ENCODE data around the gene IGSF3. TPM values are rescaled to one million over a fixed set of nuclear protein-coding genes. Genes with fewer than 3 reads are reported as not detected.
"Not testable (repeated sequence)": the region's sequence is repeated elsewhere in the genome, so short reads cannot be mapped to it uniquely, and the experiment has no call there.

The IGSF3 gene
- total RNA-seq, 1 donor from 2014 or later = 34.8 TPM

DNA sequence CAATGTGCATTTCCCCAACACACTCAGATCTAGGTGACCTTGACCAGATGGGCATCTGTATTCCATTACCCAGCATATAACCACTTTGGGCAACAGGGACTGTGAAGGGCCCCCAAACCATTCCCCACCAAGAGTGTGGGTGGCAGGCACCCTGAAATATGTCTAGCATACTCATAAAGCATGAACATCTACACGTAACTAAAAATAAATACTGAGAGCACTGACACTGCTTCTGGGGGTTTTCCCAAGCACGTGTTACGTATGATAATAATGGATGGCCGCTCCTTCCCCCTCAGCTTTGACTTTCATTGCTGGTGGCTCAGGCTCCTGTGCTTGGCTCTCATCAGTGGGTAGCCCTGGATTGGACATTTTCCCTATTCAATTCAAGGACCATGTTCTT lies 39.1 kb downstream of the IGSF3 start:
- TF ChIP-seq, protein P1, sequence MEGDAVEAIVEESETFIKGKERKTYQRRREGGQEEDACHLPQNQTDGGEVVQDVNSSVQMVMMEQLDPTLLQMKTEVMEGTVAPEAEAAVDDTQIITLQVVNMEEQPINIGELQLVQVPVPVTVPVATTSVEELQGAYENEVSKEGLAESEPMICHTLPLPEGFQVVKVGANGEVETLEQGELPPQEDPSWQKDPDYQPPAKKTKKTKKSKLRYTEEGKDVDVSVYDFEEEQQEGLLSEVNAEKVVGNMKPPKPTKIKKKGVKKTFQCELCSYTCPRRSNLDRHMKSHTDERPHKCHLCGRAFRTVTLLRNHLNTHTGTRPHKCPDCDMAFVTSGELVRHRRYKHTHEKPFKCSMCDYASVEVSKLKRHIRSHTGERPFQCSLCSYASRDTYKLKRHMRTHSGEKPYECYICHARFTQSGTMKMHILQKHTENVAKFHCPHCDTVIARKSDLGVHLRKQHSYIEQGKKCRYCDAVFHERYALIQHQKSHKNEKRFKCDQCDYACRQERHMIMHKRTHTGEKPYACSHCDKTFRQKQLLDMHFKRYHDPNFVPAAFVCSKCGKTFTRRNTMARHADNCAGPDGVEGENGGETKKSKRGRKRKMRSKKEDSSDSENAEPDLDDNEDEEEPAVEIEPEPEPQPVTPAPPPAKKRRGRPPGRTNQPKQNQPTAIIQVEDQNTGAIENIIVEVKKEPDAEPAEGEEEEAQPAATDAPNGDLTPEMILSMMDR (IDR thresholded peaks at IDR 0.05; ENCODE audit: insufficient read depth, low read length, poor library complexity, severe bottlenecking) = no peak
- H3K4me3 ChIP-seq (ENCODE audit: low read depth, low read length) = no peak overlapping the region
- no peak for DNase-seq (ENCODE audit: low read depth)
- H3K36me3 ChIP-seq (ENCODE audit: control insufficient read depth, insufficient read depth, low read length) = no peaks in the 10 kb centered on the region
- no peaks in the 10 kb centered on the region for H3K27me3 ChIP-seq (ENCODE audit: control insufficient read depth, insufficient read depth, low read length)

DNA sequence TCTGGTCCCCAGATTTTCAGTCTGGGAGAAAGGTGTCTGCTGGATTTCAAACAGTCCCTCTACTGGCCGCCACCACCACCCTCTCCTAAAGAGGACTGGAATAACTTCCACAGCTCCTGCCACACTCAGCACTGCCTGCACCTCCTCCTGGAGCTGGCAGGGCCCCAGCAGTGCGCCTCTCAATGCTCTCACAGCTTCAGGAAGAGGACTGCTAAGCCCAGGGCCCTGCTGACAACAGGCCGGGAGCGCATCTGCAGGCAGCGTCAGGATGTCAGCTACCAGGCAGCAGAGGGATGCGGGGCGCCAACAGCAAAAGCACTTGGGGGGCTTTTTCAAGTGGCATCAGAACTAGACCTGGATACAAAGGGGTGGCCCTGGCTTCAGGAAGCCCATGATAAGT lies 40.2 kb downstream of the IGSF3 start:
- DNase-seq (ENCODE audit: low read depth) = not testable (repeated sequence)

DNA sequence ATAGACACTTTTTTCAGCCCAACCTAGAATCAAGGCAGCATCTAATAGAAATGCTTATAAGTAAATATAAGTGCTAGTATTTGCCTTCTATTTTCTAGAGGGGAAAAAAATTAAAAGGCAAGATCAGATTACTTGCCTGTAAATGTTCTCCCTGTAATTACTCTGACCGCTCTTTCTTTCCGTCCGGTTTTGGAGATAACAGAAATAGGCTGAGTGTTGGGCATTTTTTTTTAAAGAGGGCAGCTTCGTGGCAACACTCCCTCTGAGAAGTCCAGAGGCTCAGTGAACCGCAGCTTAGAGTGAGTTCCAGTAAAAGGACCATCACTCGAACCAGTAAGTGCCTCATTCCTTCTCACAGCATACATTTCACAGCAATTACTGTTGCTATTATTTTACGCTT lies 40.6 kb downstream of the IGSF3 start:
- not testable (repeated sequence) for DNase-seq (ENCODE audit: low read depth); H3K4me3 ChIP-seq (ENCODE audit: low read depth, low read length); H3K36me3 ChIP-seq (ENCODE audit: control insufficient read depth, insufficient read depth, low read length); H3K27me3 ChIP-seq (ENCODE audit: control insufficient read depth, insufficient read depth, low read length)

More for the DNA sequence above, 40.2 kb downstream of the IGSF3 start:
- H3K4me3 ChIP-seq (ENCODE audit: low read depth, low read length); H3K27me3 ChIP-seq (ENCODE audit: control insufficient read depth, insufficient read depth, low read length); H3K36me3 ChIP-seq (ENCODE audit: control insufficient read depth, insufficient read depth, low read length): not testable (repeated sequence)

DNA sequence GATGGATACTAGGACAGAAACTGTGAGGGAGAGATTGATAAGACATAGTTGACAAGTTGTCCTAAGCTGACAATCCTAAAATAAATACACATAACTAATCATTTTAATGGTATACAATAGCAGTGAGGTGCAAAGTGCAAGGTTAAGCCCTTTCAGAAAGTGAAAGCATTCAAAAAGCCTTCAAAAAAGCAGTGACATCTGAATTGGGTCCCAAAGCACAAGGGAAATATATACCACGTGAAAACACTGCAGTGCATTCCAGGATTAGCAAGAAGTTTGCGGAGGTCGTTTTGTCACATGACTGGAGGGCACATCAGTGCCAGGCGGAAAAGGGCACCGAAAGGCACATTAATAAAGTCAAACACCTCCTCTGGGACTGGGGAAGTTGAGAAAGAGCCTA lies 42.4 kb downstream of the IGSF3 start:
- not testable (repeated sequence) for H3K4me3 ChIP-seq (ENCODE audit: low read depth, low read length); DNase-seq (ENCODE audit: low read depth); H3K36me3 ChIP-seq (ENCODE audit: control insufficient read depth, insufficient read depth, low read length); H3K27me3 ChIP-seq (ENCODE audit: control insufficient read depth, insufficient read depth, low read length)

GRCh38 chr1:116624040-116624439 lies 43.5 kb downstream of the IGSF3 start:
- no peaks in the 10 kb centered on the region for H3K27me3 ChIP-seq (ENCODE audit: control insufficient read depth, insufficient read depth, low read length)
- no peaks in the 10 kb centered on the region for H3K36me3 ChIP-seq (ENCODE audit: control insufficient read depth, insufficient read depth, low read length)
- H3K4me3 ChIP-seq (ENCODE audit: low read depth, low read length) = no peak overlapping the region
- TF ChIP-seq, protein P1 (IDR thresholded peaks at IDR 0.05; ENCODE audit: insufficient read depth, low read length, poor library complexity, severe bottlenecking) = no peak
- no peak for DNase-seq (ENCODE audit: low read depth)

DNA sequence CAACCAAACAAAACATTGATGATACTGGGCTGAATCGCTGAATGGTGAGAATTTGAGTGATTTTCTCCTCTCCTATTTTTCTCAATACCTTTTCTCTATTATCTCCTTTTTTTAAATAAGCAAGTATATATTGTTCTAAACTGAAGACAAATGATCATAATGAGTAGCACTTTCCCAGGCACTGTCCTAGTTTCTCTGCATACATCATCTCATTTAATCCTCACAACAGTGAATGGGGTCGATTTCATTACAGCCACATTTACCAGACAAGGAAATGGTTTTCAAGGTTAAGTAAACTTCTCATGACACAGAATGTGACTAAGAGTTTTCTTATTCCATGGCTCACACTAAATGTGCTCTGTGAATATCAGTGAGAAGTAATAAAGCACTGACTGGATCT lies 45.0 kb downstream of the IGSF3 start:
- H3K36me3 ChIP-seq (ENCODE audit: control insufficient read depth, insufficient read depth, low read length); DNase-seq (ENCODE audit: low read depth); H3K4me3 ChIP-seq (ENCODE audit: low read depth, low read length); H3K27me3 ChIP-seq (ENCODE audit: control insufficient read depth, insufficient read depth, low read length): not testable (repeated sequence)

DNA sequence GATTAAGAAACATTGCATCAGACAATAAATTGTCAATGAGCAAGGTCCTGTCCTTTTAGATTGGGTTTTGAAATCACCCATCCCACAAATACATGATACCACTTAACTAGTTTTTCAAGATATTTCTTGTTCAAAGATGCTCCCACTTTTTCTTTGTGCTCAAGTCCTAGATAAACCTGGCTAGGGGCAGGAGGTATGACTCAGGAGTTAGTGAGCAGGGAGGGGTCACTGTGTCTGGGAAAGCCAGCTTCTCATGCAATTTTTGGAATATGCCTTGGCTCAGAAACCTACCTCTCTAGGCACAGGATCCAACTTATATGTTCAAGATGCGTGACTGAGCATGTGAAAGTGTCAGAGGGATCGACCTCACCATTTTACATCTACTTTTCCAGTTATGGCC lies 45.8 kb downstream of the IGSF3 start:
- H3K27me3 ChIP-seq (ENCODE audit: control insufficient read depth, insufficient read depth, low read length); DNase-seq (ENCODE audit: low read depth); H3K4me3 ChIP-seq (ENCODE audit: low read depth, low read length); H3K36me3 ChIP-seq (ENCODE audit: control insufficient read depth, insufficient read depth, low read length): not testable (repeated sequence)

DNA sequence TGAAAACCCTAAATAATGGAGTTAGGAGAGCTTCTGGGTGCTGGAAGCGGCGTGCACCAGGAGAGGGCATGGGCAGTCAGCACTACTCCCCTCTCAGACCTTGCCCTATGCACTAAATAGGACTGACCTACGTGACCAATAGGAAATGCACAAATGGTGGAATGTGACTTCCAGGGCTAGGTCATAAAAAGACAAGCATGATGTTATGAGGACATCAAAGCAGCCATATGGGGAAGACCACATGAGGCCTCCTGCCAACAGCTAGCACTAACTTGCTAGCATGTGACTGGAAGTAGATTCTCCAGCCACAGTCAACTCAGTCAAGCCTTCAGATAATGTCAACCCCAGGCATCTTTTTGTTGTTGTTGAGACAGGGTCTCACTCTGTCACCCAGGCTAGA lies 47.1 kb downstream of the IGSF3 start:
- not testable (repeated sequence) for H3K4me3 ChIP-seq (ENCODE audit: low read depth, low read length); H3K36me3 ChIP-seq (ENCODE audit: control insufficient read depth, insufficient read depth, low read length); DNase-seq (ENCODE audit: low read depth); H3K27me3 ChIP-seq (ENCODE audit: control insufficient read depth, insufficient read depth, low read length)

GRCh38 chr1:116619106-116619505 lies 48.4 kb downstream of the IGSF3 start:
- DNase-seq (ENCODE audit: low read depth) = not testable (repeated sequence)

DNA sequence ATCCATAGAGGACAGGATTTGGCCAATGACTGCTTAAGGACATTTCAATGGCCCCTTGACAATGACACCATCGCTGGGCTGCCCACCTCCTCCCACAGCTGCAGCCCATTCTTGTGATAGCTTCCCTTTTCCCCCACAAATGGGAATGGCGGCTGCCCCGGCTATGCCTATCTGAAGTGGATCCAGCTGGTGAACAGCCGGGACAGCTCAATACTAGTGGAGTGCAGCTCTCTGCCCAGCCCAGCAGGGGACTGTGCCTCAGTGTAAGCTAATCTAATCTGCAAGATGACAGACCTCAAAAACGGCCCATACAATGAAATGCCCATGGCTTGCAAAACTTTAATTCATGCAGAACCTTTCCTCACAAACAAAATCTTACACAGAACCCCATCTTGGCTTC lies 49.7 kb downstream of the IGSF3 start:
- H3K27me3 ChIP-seq (ENCODE audit: control insufficient read depth, insufficient read depth, low read length); DNase-seq (ENCODE audit: low read depth); H3K4me3 ChIP-seq (ENCODE audit: low read depth, low read length); H3K36me3 ChIP-seq (ENCODE audit: control insufficient read depth, insufficient read depth, low read length): not testable (repeated sequence)

More at GRCh38 chr1:116619106-116619505, 48.4 kb downstream of the IGSF3 start:
- H3K4me3 ChIP-seq (ENCODE audit: low read depth, low read length); H3K27me3 ChIP-seq (ENCODE audit: control insufficient read depth, insufficient read depth, low read length); H3K36me3 ChIP-seq (ENCODE audit: control insufficient read depth, insufficient read depth, low read length): not testable (repeated sequence)

DNA sequence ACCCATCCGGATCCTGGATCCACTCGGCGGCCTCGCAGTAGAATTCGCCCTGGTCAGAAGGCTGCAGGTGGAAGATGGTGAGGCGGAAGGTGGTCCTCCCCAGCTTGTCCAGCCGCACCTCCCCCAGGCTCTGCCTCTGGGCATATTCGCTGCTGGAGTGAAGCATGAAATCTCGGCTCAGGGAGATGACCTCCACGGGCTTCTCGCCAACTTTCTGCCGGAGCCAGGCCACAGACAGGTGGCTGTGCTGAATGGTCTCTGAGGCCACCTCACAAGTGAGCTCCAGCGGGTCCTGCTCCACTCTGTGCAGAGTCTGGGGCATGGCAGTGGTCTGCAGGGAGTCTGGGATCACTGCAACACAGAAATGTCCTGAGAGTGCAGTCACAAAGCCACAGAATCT lies 53.7 kb downstream of the IGSF3 start:
- not testable (repeated sequence) for H3K27me3 ChIP-seq (ENCODE audit: control insufficient read depth, insufficient read depth, low read length); H3K36me3 ChIP-seq (ENCODE audit: control insufficient read depth, insufficient read depth, low read length); DNase-seq (ENCODE audit: low read depth); H3K4me3 ChIP-seq (ENCODE audit: low read depth, low read length)

DNA sequence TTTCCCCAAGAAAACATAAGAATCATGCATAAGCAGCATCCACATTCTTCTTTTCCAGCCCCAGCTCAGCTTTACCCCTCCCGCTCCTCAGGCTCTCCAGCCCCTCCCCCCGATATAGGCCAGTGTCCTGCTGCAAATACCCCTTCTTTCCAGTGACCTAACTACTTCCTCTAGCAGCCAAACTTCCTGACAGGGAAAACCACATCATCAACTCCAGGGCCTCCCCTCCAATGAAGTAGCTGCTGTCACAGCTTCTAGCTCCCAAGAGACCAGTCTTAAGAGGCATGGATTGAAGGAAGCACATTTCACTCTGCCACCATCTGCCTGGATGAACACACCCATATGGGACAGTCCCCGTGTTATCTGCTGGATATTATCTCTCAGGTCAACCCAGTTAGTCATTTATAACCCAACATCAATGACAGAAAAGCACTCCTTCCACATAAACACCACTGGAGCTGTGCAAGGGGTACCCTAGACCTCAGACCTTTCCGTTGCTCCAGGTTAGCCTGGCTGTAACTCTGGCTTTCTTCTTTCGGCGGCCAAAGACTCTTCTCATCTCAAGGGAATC lies 57.6 kb downstream of the IGSF3 start:
- H3K27me3 ChIP-seq (ENCODE audit: control insufficient read depth, insufficient read depth, low read length); DNase-seq (ENCODE audit: low read depth); H3K36me3 ChIP-seq (ENCODE audit: control insufficient read depth, insufficient read depth, low read length); H3K4me3 ChIP-seq (ENCODE audit: low read depth, low read length): not testable (repeated sequence)

DNA sequence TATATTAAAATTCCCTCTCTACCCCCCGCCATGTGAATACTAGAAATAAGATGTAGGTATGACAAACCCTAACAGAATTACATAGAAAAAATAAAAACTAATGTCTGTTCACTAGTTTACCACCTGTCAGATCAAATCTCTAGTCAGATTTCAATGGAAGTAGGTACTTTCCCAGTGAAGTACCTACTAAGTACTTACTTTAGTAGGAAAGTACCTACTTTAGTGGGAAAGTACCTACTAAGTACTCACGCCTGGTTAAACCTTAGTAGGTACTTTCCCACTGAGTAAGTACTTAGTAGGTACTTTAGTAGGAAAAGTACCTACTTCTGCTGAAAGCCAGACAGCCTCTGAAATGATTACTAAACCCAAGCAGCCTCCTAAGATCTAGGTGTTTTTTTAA lies 58.7 kb downstream of the IGSF3 start:
- not testable (repeated sequence) for DNase-seq (ENCODE audit: low read depth); H3K36me3 ChIP-seq (ENCODE audit: control insufficient read depth, insufficient read depth, low read length); H3K27me3 ChIP-seq (ENCODE audit: control insufficient read depth, insufficient read depth, low read length); H3K4me3 ChIP-seq (ENCODE audit: low read depth, low read length)

Data from kidney epithelial cell (primary cell).